ENCODE results near the gene WDFY4. TPM values are rescaled to one million over a fixed set of nuclear protein-coding genes. Genes with fewer than 3 reads are reported as not detected.

WDFY4 gene
- total RNA-seq, 1 donor from 2014 or later: 26.5 TPM

- ATAC-seq (no peak), DNase-seq (no peak)
- no peaks in the 10 kb centered on the region for H3K36me3 ChIP-seq
- H3K4me3 ChIP-seq: no peak overlapping the region
- H3K9me3 ChIP-seq: no peaks in the 10 kb centered on the region
- no peak for TF ChIP-seq CTCF (IDR thresholded peaks at IDR 0.05)
- H3K27me3 ChIP-seq: no peaks in the 10 kb centered on the region
- intact Hi-C loops (cut with DNase I): no loop called here
- no peak overlapping the region for H3K27ac ChIP-seq
- H3K4me1 ChIP-seq: no peaks in the 10 kb centered on the region
Measured at GRCh38 chr10:48772059-48772458, 87.4 kb downstream of the WDFY4 start.

GRCh38 chr10:48773580-48773979 is 88.9 kb downstream of the WDFY4 start:
- no peak overlapping the region for H3K4me3 ChIP-seq
- no peaks in the 10 kb centered on the region for H3K4me1 ChIP-seq
- no peak for TF ChIP-seq CTCF (IDR thresholded peaks at IDR 0.05)
- intact Hi-C loops (cut with DNase I): no loop called here
- DNase-seq (no peak), ATAC-seq (no peak)
- no peaks in the 10 kb centered on the region for H3K36me3 ChIP-seq
- no peaks in the 10 kb centered on the region for H3K27me3 ChIP-seq
- H3K27ac ChIP-seq: no peak overlapping the region
- H3K9me3 ChIP-seq: no peaks in the 10 kb centered on the region

GRCh38 chr10:48774416-48775205 is 89.9 kb downstream of the WDFY4 start:
- ATAC-seq (no peak), DNase-seq (no peak)
- no peak for TF ChIP-seq CTCF (IDR thresholded peaks at IDR 0.05)
- H3K27me3 ChIP-seq: no peaks in the 10 kb centered on the region
- no peak overlapping the region for H3K4me3 ChIP-seq
- H3K27ac ChIP-seq: no peak overlapping the region
- intact Hi-C loops (cut with DNase I): no loop called here
- no peaks in the 10 kb centered on the region for H3K9me3 ChIP-seq
- H3K4me1 ChIP-seq: no peaks in the 10 kb centered on the region
- no peaks in the 10 kb centered on the region for H3K36me3 ChIP-seq

GRCh38 chr10:48775206-48775517 is 90.5 kb downstream of the WDFY4 start:
- H3K4me1 ChIP-seq: no peaks in the 10 kb centered on the region
- no peak for TF ChIP-seq CTCF (IDR thresholded peaks at IDR 0.05)
- H3K36me3 ChIP-seq: no peaks in the 10 kb centered on the region
- no peak overlapping the region for H3K4me3 ChIP-seq
- intact Hi-C loops (cut with DNase I): no loop called here
- no peak for ATAC-seq
- no peaks in the 10 kb centered on the region for H3K27me3 ChIP-seq
- no peaks in the 10 kb centered on the region for H3K9me3 ChIP-seq
- DNase-seq: no peak
- H3K27ac ChIP-seq: no peak overlapping the region

GRCh38 chr10:48776005-48776522 is 91.4 kb downstream of the WDFY4 start:
- Histone ChIP-seq H3K27me3 (no peaks in the 10 kb centered on the region), H3K4me1 (no peaks in the 10 kb centered on the region), H3K27ac (no peak overlapping the region), H3K36me3 (no peaks in the 10 kb centered on the region), H3K4me3 (no peak overlapping the region), H3K9me3 (no peaks in the 10 kb centered on the region)
- TF ChIP-seq CTCF (IDR thresholded peaks at IDR 0.05): no peak
- intact Hi-C loops (cut with DNase I): no loop called here
- DNase-seq (no peak), ATAC-seq (no peak)

All from upper lobe of right lung (tissue), 1 donor.